PC-9 (cell line): ENCODE measurements around the gene GON4L. TPM values are rescaled to one million over a fixed set of nuclear protein-coding genes. Genes with fewer than 3 reads are reported as not detected.

Experiments
- BruUV-seq: library from RNA; stranded (reverse); fragments of 400-500 nt; replicated peaks from 2 replicates; lab custom pipeline; 2021; lab: Mats Ljungman, UMichigan
- CTCF ChIA-PET: fragments of 300-600 bp; sonication (Branson Sonifier 250); formaldehyde crosslinking; loops from one replicate; lab custom pipeline; 2022; ENCODE audit warnings: antibody characterized with exemption; lab: Charles Lee
- POLR2A ChIA-PET: fragments of 300-600 bp; sonication (Branson Sonifier 250); formaldehyde crosslinking; loops from one replicate; lab custom pipeline; 2022; ENCODE audit warnings: antibody characterized with exemption; ENCODE audit not compliant: unreplicated experiment; lab: Charles Lee
- DNase-seq, 2 experiments: peaks; one replicate each; pipeline versions ENCODE4 v3.0.0 to v3.0.0-alpha.2; 2015 to 2022; ENCODE audit warnings: mixed read lengths in 1 of 2
- H2AFZ ChIP-seq: fragments of 200-600 bp; sonication (generic); 2 replicates; pipeline ENCODE4 v1.8.1; 2017; ENCODE audit warnings: antibody characterized with exemption
- H3F3A ChIP-seq: fragments of 200-600 bp; sonication (generic); 2 replicates; pipeline ENCODE4 v1.8.1; 2017; ENCODE audit warnings: antibody characterized with exemption, mild to moderate bottlenecking, low read depth; ENCODE audit not compliant: insufficient read depth
- H3K27ac ChIP-seq: fragments of 200-600 bp; sonication (generic); 2 replicates; pipeline ENCODE4 v1.6.1; 2016; ENCODE audit warnings: mixed run types
- H3K27me3 ChIP-seq: fragments of 200-600 bp; sonication (generic); 2 replicates; pipeline ENCODE4 v1.6.1; 2016; ENCODE audit warnings: low read depth, mixed run types; ENCODE audit not compliant: insufficient read depth
- H3K36me3 ChIP-seq: fragments of 200-600 bp; sonication (generic); 2 replicates; pipeline ENCODE4 v1.6.1; 2016; ENCODE audit warnings: low read depth, mixed run types
- H3K4me1 ChIP-seq: fragments of 200-600 bp; sonication (generic); replicated peaks from 2 replicates; pipeline ENCODE4 v1.6.1; 2016; ENCODE audit warnings: mixed run types; ENCODE audit not compliant: insufficient read depth
- H3K4me2 ChIP-seq: fragments of 200-600 bp; sonication (generic); 2 replicates; pipeline ENCODE4 v1.6.1; 2017; ENCODE audit warnings: mixed run types
- H3K4me3 ChIP-seq: fragments of 200-600 bp; sonication (generic); 2 replicates; pipeline ENCODE4 v1.6.1; 2016; ENCODE audit warnings: mixed run types
- H3K79me2 ChIP-seq: fragments of 200-600 bp; sonication (generic); 2 replicates; pipeline ENCODE4 v1.6.1; 2017; ENCODE audit warnings: low read depth, mixed run types
- H3K9me2 ChIP-seq: fragments of 200-600 bp; sonication (generic); 2 replicates; pipeline ENCODE4 v1.8.1; 2017; ENCODE audit warnings: mild to moderate bottlenecking; ENCODE audit not compliant: insufficient read depth
- H3K9me3 ChIP-seq: fragments of 200-600 bp; sonication (generic); 2 replicates; pipeline ENCODE4 v1.8.1; 2016; ENCODE audit warnings: low read depth; ENCODE audit not compliant: insufficient read depth
- H4K20me1 ChIP-seq: fragments of 200-600 bp; sonication (generic); 2 replicates; pipeline ENCODE4 v1.8.1; 2017; ENCODE audit not compliant: insufficient read depth
- CTCF ChIP-seq: fragments of 200-600 bp; sonication (generic); conservative IDR thresholded peaks from 2 replicates; pipeline ENCODE4 v1.6.1; 2017; ENCODE audit warnings: mixed run types, antibody characterized with exemption, mild to moderate bottlenecking, moderate library complexity
- EZH2 ChIP-seq: fragments of 200-600 bp; sonication (generic); IDR thresholded peaks from 2 replicates; pipeline ENCODE4 v1.8.0; 2017; ENCODE audit warnings: antibody characterized with exemption, low read depth
- intact Hi-C: fragments of 100-400 bp; cut with micrococcal nuclease; formaldehyde crosslinking; loops from one replicate; pipeline ENCODE4 v1.10.0; 2022; ENCODE audit not compliant: unreplicated experiment
- total RNA-seq: library from RNA; stranded (reverse); gene quantifications from 2 replicates; pipeline ENCODE4 v1.2.3, GENCODE V29; 2021

The GON4L gene
- total RNA-seq, 1 experiment from 2014 or later, result 45.8 TPM

GRCh38 chr1:155864393-155864792 is 7.4 kb upstream of the GON4L start:
- TF ChIP-seq EZH2 (no peak), CTCF (no peak)
- Histone ChIP-seq H3K36me3 (no peaks in the 10 kb centered on the region), H3K4me2 (no peak overlapping the region), H3K79me2 (no peaks in the 10 kb centered on the region), H2AFZ (no peak overlapping the region), H3K9me3 (no peaks in the 10 kb centered on the region), H4K20me1 (no peaks in the 10 kb centered on the region), H3F3A (peaks cover 11% of the 10 kb centered on the region; the same call in 1 of the 2 replicates), H3K9me2 (no peaks in the 10 kb centered on the region), H3K27me3 (peaks cover 15% of the 10 kb centered on the region; the same call in 1 of the 2 replicates), H3K27ac (no peak overlapping the region), H3K4me3 (no peak overlapping the region), H3K4me1 (no peaks in the 10 kb centered on the region)
- no peak for DNase-seq
- POLR2A ChIA-PET, result no interaction called here
- CTCF ChIA-PET, result no interaction called here
- intact Hi-C loops, result no loop called here
- BruUV-seq, result no TSS peak

- Histone ChIP-seq H4K20me1 (no peaks in the 10 kb centered on the region), H3K79me2 (peaks cover 5% of the 10 kb centered on the region), H3K36me3 (no peaks in the 10 kb centered on the region), H2AFZ (no peak overlapping the region), H3K4me1 (peaks cover 13% of the 10 kb centered on the region), H3K9me2 (no peaks in the 10 kb centered on the region), H3F3A (peaks cover 28% of the 10 kb centered on the region), H3K4me2 (no peak overlapping the region), H3K9me3 (no peaks in the 10 kb centered on the region), H3K4me3 (no peak overlapping the region), H3K27me3 (peaks cover 15% of the 10 kb centered on the region; the same call in 1 of the 2 replicates), H3K27ac (no peak overlapping the region)
- CTCF ChIA-PET, result no interaction called here
- TF ChIP-seq CTCF, result no peak
- no peak for TF ChIP-seq EZH2
- intact Hi-C loops, result no loop called here
- no TSS peak for BruUV-seq
- POLR2A ChIA-PET, result no interaction called here
- DNase-seq, result no peak
Measured at GRCh38 chr1:155861896-155862295, 4.9 kb upstream of the GON4L start.

GRCh38 chr1:155860970-155861510 is 4.0 kb upstream of the GON4L start:
- ChIA-PET POLR2A (no interaction called here), CTCF (no interaction called here)
- Histone ChIP-seq H2AFZ (no peak overlapping the region), H4K20me1 (no peaks in the 10 kb centered on the region), H3K4me1 (peaks cover 16% of the 10 kb centered on the region), H3K9me3 (no peaks in the 10 kb centered on the region), H3K4me2 (no peak overlapping the region), H3K27me3 (peaks cover 15% of the 10 kb centered on the region; the same call in 1 of the 2 replicates), H3F3A (peaks cover 28% of the 10 kb centered on the region), H3K9me2 (no peaks in the 10 kb centered on the region), H3K36me3 (no peaks in the 10 kb centered on the region), H3K79me2 (peaks cover 14% of the 10 kb centered on the region), H3K4me3 (no peak overlapping the region), H3K27ac (no peak overlapping the region)
- no peak for DNase-seq
- no TSS peak for BruUV-seq
- TF ChIP-seq CTCF (no peak), EZH2 (no peak)
- intact Hi-C loops, result no loop called here
